HG03097 (cell line): ENCODE data around the gene SP110.

Experiments used
- ATAC-seq: cut with Tn5 transposase; IDR thresholded peaks from one replicate; pipeline ENCODE4 v1.9.1; 2021; ENCODE audit not compliant: unreplicated experiment, low FRiP score

SP110 gene

GRCh38 chr2:230172852-230173251 is 46.9 kb downstream of the SP110 start:
- no peak for ATAC-seq

DNA sequence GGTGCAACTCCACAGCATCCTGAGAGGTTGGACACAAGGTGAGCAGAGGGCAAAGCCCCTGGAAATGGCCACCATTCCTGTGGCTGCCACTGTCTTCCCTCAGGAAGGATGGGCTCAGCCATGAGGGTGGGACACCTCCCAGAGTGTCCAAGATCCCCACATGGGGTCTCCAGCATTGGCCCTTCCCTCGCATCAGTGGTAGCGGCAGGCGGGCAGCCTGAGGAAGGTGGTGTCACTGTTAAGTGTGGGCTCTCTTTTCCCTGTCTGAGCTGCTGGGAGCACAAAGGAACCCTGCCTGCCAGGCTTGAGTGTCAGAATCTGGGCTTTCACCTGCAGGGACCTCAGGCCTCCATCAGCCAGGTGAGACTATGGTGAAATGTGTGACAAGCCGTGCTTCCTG is 47.6 kb downstream of the SP110 start:
- no peak for ATAC-seq

GRCh38 chr2:230170532-230170931 is 49.3 kb downstream of the SP110 start:
- ATAC-seq: no peak

DNA sequence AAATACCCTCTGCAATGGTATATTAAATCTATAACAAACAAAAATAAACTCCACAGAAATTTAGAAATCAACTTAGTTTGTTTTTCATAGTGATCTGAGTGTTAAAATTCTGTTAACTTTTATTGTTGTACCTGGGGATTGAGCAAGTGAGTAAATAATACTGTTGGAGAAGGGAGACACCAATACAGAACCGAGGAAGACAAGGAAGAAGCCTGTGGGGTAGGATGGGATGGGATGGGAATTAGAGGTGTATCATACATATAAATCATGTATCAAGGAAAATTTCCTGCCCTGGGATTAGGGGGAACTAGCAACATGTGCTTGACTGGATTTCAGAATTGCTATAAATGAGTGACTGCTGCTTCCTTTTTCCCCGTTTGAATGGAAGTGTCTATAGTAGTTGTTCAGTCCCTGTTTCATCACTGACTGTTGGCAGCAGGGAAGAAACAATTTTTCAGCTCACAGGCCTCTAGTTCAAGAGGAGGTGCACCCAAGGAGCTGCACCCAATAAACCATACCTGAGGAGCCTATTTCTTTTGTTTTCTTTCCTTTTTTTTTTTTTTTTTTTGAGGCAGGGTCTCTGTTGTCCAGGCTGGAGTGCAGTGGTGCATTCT is 53.1 kb downstream of the SP110 start:
- no peak for ATAC-seq

GRCh38 chr2:230164139-230164538 is 55.6 kb downstream of the SP110 start:
- ATAC-seq: no peak

- no peak for ATAC-seq
Observed at GRCh38 chr2:230162981-230163380, 56.8 kb downstream of the SP110 start.

DNA sequence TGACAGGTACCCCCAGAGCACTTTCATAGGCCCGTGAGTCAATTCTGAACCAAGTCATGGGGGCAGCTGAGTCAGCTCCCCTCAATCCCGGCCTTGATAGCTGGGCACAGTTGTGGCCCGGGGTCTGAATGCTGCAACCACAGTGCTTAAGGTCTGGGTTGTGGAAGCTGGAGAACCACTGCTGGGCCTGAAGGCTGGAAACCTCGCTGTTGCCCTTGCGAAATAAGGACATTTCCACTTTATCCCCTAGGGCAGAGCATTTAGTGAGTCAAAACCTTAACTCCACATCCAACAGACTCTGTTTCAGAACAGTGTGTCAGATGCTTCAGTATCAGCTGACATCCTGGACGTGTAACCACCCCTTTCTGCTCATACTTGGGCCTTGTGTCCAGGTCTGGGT is 58.6 kb downstream of the SP110 start:
- ATAC-seq: no peak

- ATAC-seq: no peak
Observed at GRCh38 chr2:230160112-230160660, 59.6 kb downstream of the SP110 start.

- no peak for ATAC-seq
Observed at GRCh38 chr2:230158468-230158867, 61.3 kb downstream of the SP110 start.

GRCh38 chr2:230156782-230157699 is 62.7 kb downstream of the SP110 start:
- ATAC-seq: no peak

GRCh38 chr2:230155359-230155758 is 64.4 kb downstream of the SP110 start:
- no peak for ATAC-seq

- ATAC-seq: no peak
Observed at GRCh38 chr2:230153390-230153976, 66.3 kb downstream of the SP110 start.

GRCh38 chr2:230152334-230152733 is 67.5 kb downstream of the SP110 start:
- no peak for ATAC-seq

DNA sequence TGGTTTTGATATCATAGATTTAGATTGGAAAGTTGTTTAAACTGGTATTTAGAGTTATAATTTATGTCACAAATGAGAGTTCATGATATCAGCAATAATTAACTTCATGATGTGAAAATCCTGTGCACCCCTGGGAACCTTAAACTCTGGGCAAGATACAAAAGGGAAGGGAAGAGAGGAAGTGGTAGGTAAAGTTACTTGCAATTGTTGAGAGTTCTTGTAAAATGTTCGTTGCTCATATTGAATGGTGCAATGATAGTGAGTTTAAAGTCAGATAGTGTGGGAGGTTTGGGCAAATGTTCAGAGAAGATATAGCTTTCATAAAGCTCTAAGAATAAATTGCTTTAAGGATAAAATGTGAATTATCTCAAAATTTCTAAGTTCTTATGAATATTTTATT is 75.4 kb downstream of the SP110 start:
- no peak for ATAC-seq

GRCh38 chr2:230140667-230141066 is 79.1 kb downstream of the SP110 start:
- ATAC-seq: no peak

DNA sequence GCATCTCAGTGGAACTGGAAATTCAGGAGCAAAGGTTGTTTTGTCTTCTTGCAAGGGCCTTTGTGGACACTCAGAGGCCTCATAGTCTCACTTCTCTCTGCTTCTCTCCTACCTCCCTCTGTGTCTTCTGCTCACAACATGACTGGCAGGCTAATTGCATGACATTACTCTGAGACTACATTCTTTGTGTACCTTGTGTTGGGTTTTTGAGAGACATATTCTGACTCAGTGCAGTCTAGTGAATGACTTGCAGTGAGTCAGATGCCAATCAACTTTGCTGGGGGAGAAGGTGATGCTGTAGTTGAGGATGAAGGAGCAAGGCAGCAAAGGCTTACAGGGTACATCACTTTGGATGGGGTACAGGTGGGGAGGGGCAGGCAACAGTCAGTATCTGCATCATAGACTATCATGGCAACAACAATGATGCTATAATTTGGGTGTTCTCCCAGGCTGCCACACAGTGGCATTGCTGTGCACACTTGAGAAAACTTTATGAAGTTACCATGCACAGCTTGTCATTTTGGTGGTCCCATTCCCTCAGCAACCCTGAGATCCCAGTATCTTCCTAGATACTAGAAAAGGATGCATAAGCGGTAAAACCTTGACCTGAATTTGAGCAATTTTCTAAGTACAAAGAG is 81.8 kb downstream of the SP110 start:
- no peak for ATAC-seq

GRCh38 chr2:230135130-230135525 is 84.7 kb downstream of the SP110 start:
- ATAC-seq: no peak

DNA sequence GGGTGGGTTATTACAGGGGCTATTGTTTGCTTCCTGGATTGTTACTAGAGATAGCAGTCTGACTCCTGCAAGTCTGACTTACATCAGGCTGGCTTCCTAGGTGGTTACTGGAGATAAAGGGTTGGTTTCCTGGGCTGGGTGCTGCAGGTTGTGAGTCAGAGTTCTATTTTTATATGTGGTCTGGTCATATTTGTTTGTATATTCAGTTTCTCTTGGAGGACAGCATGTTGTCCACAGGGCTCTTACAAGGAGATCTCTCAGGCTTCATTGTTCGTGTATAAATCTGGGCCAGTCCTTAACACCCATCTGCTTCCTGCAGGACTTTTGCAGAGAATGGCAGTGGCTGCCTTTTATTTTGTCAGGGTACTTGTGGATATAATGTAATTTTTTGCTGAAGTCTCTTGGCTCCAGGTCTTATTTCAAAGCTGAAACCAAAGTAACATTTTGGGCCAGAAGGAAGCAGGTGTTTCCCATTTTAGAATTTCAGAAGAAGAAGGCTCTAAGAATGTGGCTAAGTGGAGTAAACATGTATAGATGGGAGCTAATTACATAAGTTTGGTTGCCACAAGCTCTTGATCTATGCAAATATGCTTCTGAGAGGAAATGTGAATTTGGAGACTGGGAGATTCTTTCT is 85.2 kb downstream of the SP110 start:
- ATAC-seq: no peak

- ATAC-seq: no peak
Observed at GRCh38 chr2:230131366-230131765, 88.4 kb downstream of the SP110 start.

DNA sequence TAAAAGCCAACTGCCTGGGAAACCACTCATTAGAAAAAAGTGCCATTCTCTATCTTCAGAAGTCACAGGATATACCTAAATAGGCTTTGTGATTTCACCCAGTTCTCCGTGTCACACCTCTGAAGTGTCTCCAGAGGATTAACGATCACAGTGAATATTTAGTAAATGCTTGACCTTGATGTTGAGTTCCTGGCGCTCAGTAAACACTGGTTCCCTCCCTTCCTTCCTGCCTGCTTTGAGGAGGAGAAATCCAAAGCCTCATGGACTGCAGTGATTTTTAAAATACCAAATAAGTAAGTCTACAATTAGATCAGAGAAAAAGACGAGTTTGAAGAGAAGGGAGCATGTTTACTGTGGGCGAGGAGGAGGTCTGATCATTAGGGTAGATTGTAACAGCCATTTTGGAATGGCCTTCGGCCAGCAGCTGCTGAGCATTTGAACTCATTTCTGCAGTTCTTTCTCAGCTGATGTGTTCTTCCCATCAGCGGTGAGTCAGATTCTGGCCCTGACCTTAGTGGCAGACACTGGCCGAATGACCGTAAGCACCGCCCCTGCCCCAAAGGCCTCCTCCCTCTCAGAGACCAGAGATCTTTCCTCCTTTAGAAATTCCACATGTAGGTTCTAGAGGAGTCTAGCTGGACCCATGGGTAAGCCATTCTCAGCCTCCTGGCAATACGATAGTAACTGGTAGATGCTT is 89.0 kb downstream of the SP110 start:
- no peak for ATAC-seq
